HG03159 (cell line): ENCODE data around the gene CBFA2T3.
"Not testable (repeated sequence)": the region's sequence is repeated elsewhere in the genome, so short reads cannot be mapped to it uniquely, and the experiment has no call there.

ENCODE experiments used
- ATAC-seq: cut with Tn5 transposase; IDR thresholded peaks from one replicate; pipeline ENCODE4 v1.9.1; 2021; ENCODE audit warnings: mild to moderate bottlenecking, moderate library complexity; ENCODE audit not compliant: unreplicated experiment

Gene CBFA2T3

DNA sequence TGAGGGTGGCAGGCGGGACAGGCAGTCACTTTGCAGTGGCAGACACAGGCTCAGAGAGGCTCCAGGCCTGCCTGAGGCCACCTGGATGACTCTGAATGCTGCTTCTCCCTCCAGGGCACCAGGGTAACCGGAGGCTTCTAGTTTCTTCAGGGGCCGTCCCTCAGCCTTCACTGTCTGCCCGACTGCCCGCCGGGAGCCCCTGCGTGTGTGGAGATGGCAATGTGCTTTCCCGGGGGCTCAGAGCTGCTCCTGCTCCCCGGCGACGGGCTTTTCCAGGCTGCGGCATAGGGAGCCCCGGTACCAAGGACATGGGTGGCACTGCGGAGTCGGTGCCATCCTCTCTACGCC is 51.5 kb downstream of the CBFA2T3 start:
- ATAC-seq: no peak

- no peak for ATAC-seq
Observed at GRCh38 chr16:88924834-88925539, 52.0 kb downstream of the CBFA2T3 start.

DNA sequence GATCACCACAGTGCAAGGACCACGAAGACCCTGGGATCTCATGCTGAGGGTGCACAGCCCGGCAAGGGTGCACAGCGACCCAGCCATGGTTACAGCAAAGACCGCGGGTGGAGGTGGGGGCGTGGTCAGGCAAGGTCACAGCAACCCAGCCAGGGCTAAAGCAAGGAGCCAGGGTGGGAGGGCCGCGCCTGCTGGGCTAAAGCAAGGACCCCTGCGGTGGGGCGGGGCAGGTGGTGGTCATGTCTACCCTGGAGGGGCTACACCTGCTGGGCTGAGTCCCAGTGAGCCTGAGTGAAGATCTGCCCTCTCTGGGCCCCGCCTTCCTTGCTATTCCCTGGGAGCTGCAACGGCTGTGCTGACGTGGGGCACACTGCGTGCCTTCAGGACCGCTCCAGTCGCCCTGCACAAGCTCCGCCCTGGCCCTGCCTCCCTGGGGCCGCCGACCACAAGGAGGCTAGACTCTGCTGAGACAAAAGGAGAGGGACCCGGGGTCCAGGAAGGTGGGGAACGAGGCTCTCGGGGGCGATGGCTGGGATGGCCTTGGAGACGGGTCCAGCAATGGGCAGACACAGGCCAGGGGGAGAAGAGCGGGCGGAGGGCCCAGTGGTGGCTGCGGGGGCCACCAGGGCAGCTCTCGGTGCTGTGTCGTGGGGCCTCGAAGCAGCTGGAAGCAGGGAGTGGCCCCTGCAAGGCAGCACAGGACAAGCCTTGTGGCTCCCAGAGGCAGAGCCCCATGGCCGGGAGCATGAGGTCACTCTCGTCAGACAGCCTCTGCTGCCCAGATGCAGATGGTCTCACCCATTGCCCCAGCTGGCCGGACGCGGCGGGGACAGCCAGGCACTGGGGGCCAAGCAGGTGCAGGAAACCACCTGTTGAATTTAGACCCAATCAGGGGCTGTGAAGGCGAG is 52.8 kb downstream of the CBFA2T3 start:
- no peak for ATAC-seq

DNA sequence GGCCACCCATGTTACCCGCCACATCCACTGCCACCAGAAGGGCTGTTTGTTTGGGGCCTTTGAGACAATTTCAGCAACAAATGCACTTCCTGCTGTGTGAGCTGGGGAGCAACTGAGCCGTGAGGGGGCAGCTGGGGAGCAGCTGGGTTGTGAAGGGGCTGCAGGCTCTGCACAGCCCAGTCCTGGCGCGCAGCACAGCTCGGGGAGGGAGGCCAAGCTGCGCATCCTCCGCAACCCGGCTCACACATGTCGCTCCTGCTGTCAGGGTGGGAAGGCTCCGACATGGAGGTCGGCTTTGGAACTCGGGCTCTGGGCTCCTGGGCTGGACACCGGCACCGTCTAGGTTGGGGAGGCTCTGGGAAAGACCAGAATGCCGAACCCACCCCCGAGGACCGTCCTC is 53.6 kb downstream of the CBFA2T3 start:
- ATAC-seq: no peak

- ATAC-seq: no peak
Observed at GRCh38 chr16:88922826-88923410, 54.1 kb downstream of the CBFA2T3 start.

- no peak for ATAC-seq
Observed at GRCh38 chr16:88922114-88922825, 54.7 kb downstream of the CBFA2T3 start.

GRCh38 chr16:88921591-88921990 is 55.4 kb downstream of the CBFA2T3 start:
- no peak for ATAC-seq

DNA sequence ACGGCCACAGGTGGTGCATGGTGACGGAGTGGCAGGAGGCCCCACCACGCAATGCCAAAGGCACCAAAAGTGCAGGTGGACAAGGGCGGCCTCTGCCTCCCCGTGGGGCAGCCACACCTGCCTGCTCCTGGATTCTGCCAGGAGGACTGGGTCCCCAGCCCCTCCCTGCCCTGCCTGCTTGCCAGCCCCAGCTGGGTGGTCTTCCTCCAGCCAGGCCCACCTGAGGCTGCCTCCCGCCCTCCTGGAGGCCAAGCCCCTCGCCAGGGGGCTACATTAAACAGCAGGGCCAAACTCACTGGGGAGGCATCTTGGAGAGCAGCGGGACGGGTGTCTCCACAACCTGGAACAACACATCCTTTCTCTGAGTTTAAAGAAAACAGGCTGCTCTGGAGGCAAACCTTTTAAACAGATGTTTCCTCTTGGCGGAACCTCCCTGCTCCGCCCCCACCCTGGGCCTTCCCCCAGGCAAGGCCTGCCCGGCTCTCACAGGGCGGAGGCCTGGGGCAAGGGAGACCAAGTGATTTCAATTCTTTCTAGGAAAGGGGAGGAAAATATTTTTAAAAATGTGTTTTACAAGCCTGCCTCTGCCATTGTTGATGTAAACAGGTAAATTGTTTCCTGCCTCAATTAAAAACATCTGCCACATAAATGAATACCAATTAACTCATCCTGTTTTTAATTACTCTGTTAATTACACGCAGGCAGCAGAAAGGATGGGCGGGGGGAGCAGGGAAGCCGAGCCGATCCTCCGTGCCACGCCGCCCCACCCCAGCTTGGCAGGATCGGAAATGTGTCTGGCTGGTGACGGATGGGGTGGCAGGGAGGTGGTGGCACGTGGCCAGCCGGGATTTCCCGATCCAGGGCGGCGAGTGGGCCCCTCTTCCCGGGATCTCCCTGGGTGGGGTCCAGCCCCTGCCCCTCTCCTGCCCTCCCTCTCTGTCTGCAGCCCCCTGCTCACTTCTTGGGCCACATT is 56.1 kb downstream of the CBFA2T3 start:
- no peak for ATAC-seq

DNA sequence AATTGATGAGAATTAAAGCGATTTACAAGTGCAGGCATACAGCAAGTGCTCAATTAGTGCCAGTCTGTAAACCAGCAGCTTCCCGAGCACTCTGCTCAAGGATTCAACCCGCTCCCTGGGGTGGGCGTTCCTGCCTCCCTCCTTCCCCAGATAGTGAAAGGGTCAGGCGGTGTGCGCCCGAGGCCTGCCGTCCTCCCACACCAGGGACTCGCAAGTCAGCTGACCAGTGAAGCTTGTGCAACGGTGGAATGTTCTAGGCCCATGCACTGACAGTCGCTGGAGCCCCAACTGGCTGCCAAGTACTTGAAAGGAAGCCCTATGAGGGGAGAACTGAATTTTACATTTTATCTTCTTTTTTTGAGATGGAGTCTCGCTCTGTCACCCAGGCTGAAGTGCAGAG is 57.1 kb downstream of the CBFA2T3 start:
- no peak for ATAC-seq

DNA sequence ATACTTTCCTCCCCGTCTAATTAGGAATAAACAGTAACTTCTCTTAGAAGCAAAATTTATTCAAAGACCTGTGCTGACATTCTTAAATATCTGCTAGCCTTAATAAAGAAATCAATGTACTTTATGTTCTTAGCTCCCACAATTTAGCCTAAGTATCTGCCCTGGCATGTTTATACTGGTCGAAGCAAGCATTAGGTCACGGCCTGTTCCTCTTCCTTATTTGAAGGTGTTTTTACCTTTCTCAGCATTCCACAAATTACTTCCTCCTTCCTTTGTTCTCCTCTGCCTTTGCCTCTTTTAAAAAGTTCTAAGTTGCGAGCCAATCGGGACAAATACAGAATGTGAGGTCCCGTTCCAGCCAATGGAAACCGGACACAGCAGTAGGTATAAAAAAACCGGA is 58.1 kb downstream of the CBFA2T3 start:
- ATAC-seq: not testable (repeated sequence)

DNA sequence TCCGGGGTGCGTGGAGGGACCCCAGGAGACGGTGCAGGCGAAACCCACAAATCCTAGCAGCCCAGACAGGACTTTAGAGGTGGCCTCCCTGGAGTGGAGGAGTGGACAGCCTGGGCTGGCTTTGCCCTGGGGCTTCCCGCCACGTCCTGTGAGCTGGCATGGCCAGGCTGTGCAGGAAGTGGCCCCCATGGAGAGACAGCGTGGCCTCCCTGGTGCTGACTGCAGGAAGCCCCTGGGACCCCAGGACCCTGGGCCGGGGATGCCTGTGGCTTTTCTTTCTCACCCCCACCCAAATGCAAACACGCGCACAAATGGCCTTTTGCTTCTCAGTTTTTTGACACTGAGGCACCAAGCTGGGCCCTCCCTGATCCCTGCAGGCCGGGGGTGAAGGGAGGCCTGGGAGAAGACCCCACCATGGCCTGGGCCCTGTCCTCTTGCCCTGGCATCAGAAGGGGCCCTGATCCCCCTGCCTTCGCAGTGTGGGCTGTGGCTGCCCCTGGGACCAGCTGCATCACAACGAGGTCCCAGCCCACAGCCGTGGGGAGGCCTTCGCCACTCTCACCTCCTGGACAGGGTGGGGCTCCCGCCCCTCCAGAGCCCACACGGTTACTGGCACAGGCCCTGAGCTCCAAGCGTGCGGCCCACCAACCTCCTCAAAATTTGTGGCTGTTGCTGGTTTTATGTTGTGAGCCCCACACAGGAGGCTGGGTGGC is 58.9 kb downstream of the CBFA2T3 start:
- ATAC-seq: no peak

- no peak for ATAC-seq
Observed at GRCh38 chr16:88917146-88917914, 59.7 kb downstream of the CBFA2T3 start.

GRCh38 chr16:88915639-88916327 is 61.2 kb downstream of the CBFA2T3 start:
- ATAC-seq: no peak

DNA sequence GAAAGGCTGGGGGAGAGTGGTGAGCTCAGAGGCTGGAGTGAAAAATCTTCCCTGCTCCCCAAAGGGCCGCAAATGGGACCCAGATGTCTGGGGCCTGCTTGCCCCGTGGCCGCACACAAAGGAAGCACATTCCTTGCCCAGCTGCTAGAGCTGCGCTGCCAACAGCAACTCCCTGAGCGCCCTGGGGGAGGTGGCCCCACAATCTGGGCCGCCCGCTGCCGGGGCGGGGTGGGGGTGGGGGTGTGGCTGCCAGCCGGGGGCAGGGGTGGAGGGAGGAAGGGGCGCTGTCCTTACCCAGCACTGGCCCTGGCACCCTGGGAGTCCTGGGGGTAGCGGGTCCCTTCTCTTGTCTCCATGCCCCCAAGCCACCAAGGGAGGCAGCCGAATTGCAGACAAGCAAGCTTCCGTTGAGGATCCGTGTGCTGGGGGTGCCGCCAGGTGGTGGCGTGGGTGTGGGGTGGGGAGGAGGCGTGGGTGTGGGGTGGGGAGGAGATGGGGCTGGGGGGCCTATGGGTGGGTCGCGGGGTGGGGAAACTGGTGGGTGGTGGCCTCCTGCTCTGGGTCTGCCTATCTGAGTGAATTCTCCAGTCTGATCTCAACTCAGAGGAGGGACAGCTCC is 62.1 kb downstream of the CBFA2T3 start:
- no peak for ATAC-seq

DNA sequence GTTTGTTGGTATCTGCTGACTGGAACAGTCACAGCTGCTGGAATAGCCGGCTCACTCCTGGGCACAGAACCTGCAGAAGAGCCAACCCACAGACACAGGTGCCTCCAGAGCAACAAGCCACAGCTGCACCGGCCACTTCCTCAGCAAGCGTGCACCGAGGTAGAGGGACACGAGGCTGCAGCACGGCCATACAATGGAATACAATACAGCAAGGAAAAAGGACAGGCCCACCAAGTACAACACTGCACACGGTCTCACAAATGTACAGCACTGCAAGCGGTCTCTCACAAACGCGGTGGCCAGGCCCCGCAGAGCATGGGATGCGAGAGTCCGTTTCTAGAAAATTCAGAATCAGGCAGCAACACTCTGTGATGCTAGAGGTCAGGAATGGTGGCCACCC is 63.1 kb downstream of the CBFA2T3 start:
- no peak for ATAC-seq

- ATAC-seq: no peak
Observed at GRCh38 chr16:88913001-88913612, 63.9 kb downstream of the CBFA2T3 start.

DNA sequence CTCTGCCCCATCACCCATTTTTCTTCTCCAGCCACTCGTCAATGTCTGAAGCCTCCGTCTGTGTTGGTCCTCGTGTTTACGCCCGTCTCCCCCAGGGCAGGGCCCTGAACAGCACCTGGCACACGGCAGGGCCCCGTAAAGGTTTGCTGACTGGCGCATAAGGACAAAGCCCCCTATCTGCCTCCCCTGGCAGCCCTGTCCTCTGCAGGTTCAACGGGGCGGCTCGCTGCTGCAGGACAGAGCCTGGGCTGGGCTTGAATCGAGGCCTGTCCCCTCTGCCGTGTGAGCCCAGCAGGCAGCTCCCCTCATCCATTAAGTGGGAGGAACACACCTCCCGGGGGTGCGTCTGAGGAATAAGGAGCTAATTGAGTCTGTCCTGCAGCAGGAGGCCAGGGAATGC is 64.5 kb downstream of the CBFA2T3 start:
- ATAC-seq: no peak
